Caco-2 (cell line): ENCODE results near the gene CRACR2B. TPM values are rescaled to one million over a fixed set of nuclear protein-coding genes. Genes with fewer than 3 reads are reported as not detected.

Experiments used
- BruUV-seq: library from RNA; stranded (reverse); fragments of 400-500 nt; replicated peaks from 2 replicates; lab custom pipeline; 2021; lab: Mats Ljungman, UMichigan
- CTCF ChIA-PET: fragments of 300-600 bp; sonication (Branson Sonifier 250); formaldehyde crosslinking; loops from one replicate; lab custom pipeline; 2022; ENCODE audit warnings: antibody characterized with exemption; lab: Charles Lee
- POLR2A ChIA-PET: fragments of 300-600 bp; sonication (Branson Sonifier 250); formaldehyde crosslinking; loops from one replicate; lab custom pipeline; 2022; ENCODE audit warnings: antibody characterized with exemption; lab: Charles Lee
- DNase-seq, 2 experiments: peaks; one replicate each; pipeline versions ENCODE4 v3.0.0 to v3.0.0-alpha.2; 2020 to 2022
- H3K27me3 ChIP-seq: replicated peaks from 2 replicates; pipeline ENCODE4 v1.6.0; 2011; ENCODE audit warnings: low read length; ENCODE audit not compliant: control insufficient read depth, insufficient read depth
- H3K36me3 ChIP-seq: 2 replicates; pipeline ENCODE4 v1.5.1; 2011; ENCODE audit warnings: low read length; ENCODE audit not compliant: control insufficient read depth, insufficient read depth
- H3K4me1 ChIP-seq: fragments of 250-450 bp; sonication (Bioruptor Pico); 2 replicates; pipeline ENCODE4 v1.5.1; 2020; ENCODE audit warnings: mild to moderate bottlenecking
- H3K4me3 ChIP-seq: 2 replicates; pipeline ENCODE4 v1.5.1; 2011; ENCODE audit warnings: low read depth, mild to moderate bottlenecking, control low read depth, low read length
- H3K9me3 ChIP-seq: fragments of 250-450 bp; sonication (Bioruptor Pico); 2 replicates; pipeline ENCODE4 v1.5.1; 2020; ENCODE audit warnings: mild to moderate bottlenecking, moderate library complexity
- H3K27ac Mint-ChIP-seq: one replicate; pipeline ENCODE4 v1.8.0; 2022; ENCODE audit warnings: mixed read lengths; ENCODE audit not compliant: unreplicated experiment
- H3K27me3 Mint-ChIP-seq: one replicate; pipeline ENCODE4 v1.8.0; 2022; ENCODE audit warnings: mixed read lengths; ENCODE audit not compliant: insufficient read depth, unreplicated experiment
- H3K36me3 Mint-ChIP-seq: one replicate; pipeline ENCODE4 v1.8.0; 2022; ENCODE audit warnings: mild to moderate bottlenecking, mixed read lengths; ENCODE audit not compliant: insufficient read depth, unreplicated experiment
- H3K4me1 Mint-ChIP-seq: one replicate; pipeline ENCODE4 v1.8.0; 2022; ENCODE audit warnings: low read depth, mixed read lengths; ENCODE audit not compliant: unreplicated experiment
- H3K4me3 Mint-ChIP-seq: one replicate; pipeline ENCODE4 v1.8.0; 2022; ENCODE audit warnings: mild to moderate bottlenecking, moderate library complexity, mixed read lengths; ENCODE audit not compliant: unreplicated experiment
- H3K9me3 Mint-ChIP-seq: one replicate; pipeline ENCODE4 v1.8.0; 2022; ENCODE audit warnings: mixed read lengths; ENCODE audit not compliant: unreplicated experiment
- CTCF ChIP-seq, 2 experiments: fragments of 200-600 bp in 1 of 2; IDR thresholded peaks; 1 replicate in 1 of 2; 2 replicates in 1 of 2; pipeline versions ENCODE4 v1.5.1 to v1.8.0; 2011 to 2022; ENCODE audit warnings: antibody characterized with exemption in 1 of 2, control low read depth in 1 of 2, inconsistent platforms in 1 of 2, low read depth in 1 of 2, low read length in 1 of 2, mild to moderate bottlenecking in 1 of 2, moderate library complexity in 1 of 2; ENCODE audit not compliant: insufficient read depth in 1 of 2, severe bottlenecking in 1 of 2, unreplicated experiment in 1 of 2
- intact Hi-C: fragments of 100-400 bp; cut with micrococcal nuclease; formaldehyde crosslinking; loops from one replicate; pipeline ENCODE4 v1.10.0; 2022; ENCODE audit not compliant: unreplicated experiment
- total RNA-seq: library from RNA; stranded (reverse); gene quantifications from 2 replicates; pipeline ENCODE4 v1.2.3, GENCODE V29; 2022

Gene CRACR2B
- total RNA-seq, 1 experiment from 2014 or later, result 15.4 TPM

GRCh38 chr11:868394-868793, 40.7 kb downstream of the CRACR2B start:
- no peaks in the 10 kb centered on the region for H3K4me1 Mint-ChIP-seq
- H3K4me3 Mint-ChIP-seq, result no peak overlapping the region
- POLR2A ChIA-PET, result no interaction called here
- no peak overlapping the region for H3K27ac Mint-ChIP-seq
- intact Hi-C loops, result no loop called here
- no peaks in the 10 kb centered on the region for H3K27me3 Mint-ChIP-seq
- Histone ChIP-seq H3K27me3 (no peaks in the 10 kb centered on the region), H3K4me3 (no peak overlapping the region), H3K36me3 (no peaks in the 10 kb centered on the region; the same call in 1 of the 2 replicates), H3K9me3 (no peaks in the 10 kb centered on the region), H3K4me1 (no peaks in the 10 kb centered on the region)
- H3K36me3 Mint-ChIP-seq, result peaks cover 93% of the 10 kb centered on the region
- DNase-seq, result no peak
- H3K9me3 Mint-ChIP-seq, result no peaks in the 10 kb centered on the region
- CTCF ChIA-PET, result no interaction called here
- TF ChIP-seq CTCF (IDR thresholded peaks at IDR 0.05; ENCODE audit: insufficient read depth in 1 of 2, low read depth in 1 of 2, low read length in 1 of 2, severe bottlenecking in 1 of 2, unreplicated experiment in 1 of 2), result no peak
- TSS peak; percentile 30 for BruUV-seq

GRCh38 chr11:868802-869201, 41.1 kb downstream of the CRACR2B start:
- ChIA-PET POLR2A (no interaction called here), CTCF (no interaction called here)
- Histone ChIP-seq H3K4me3 (no peak overlapping the region), H3K36me3 (no peaks in the 10 kb centered on the region; the same call in 1 of the 2 replicates), H3K27me3 (no peaks in the 10 kb centered on the region), H3K4me1 (no peaks in the 10 kb centered on the region), H3K9me3 (no peaks in the 10 kb centered on the region)
- Mint-ChIP-seq H3K36me3 (peaks cover 93% of the 10 kb centered on the region), H3K27me3 (no peaks in the 10 kb centered on the region), H3K27ac (no peak overlapping the region), H3K4me3 (no peak overlapping the region), H3K9me3 (no peaks in the 10 kb centered on the region), H3K4me1 (no peaks in the 10 kb centered on the region)
- no peak for DNase-seq
- no peak for TF ChIP-seq CTCF (IDR thresholded peaks at IDR 0.05; ENCODE audit: insufficient read depth in 1 of 2, low read depth in 1 of 2, low read length in 1 of 2, severe bottlenecking in 1 of 2, unreplicated experiment in 1 of 2)
- intact Hi-C loops, result no loop called here
- BruUV-seq, result no TSS peak

GRCh38 chr11:869399-870126, 41.8 kb downstream of the CRACR2B start:
- Mint-ChIP-seq H3K4me1 (no peaks in the 10 kb centered on the region), H3K27me3 (no peaks in the 10 kb centered on the region), H3K36me3 (peaks cover 88% of the 10 kb centered on the region), H3K9me3 (no peaks in the 10 kb centered on the region), H3K4me3 (no peak overlapping the region), H3K27ac (no peak overlapping the region)
- intact Hi-C loops, result no loop called here
- Histone ChIP-seq H3K36me3 (no peaks in the 10 kb centered on the region; the same call in 1 of the 2 replicates), H3K27me3 (no peaks in the 10 kb centered on the region), H3K9me3 (no peaks in the 10 kb centered on the region), H3K4me1 (no peaks in the 10 kb centered on the region), H3K4me3 (no peak overlapping the region)
- no peak for TF ChIP-seq CTCF (IDR thresholded peaks at IDR 0.05; ENCODE audit: insufficient read depth in 1 of 2, low read depth in 1 of 2, low read length in 1 of 2, severe bottlenecking in 1 of 2, unreplicated experiment in 1 of 2)
- ChIA-PET POLR2A (no interaction called here), CTCF (interaction anchor here (1.0 to 1.4 kb wide), 4 partner anchors 21 to 182 kb away, joined by 3 to 13 read pairs (median 4); no protein-coding TSS in a partner anchor)
- BruUV-seq, result no TSS peak
- no peak for DNase-seq
